HG02938 (cell line): ENCODE results near the gene MAST2.
"Not testable (repeated sequence)": the region's sequence is repeated elsewhere in the genome, so short reads cannot be mapped to it uniquely, and the experiment has no call there.

Experiments
- ATAC-seq: cut with Tn5 transposase; IDR thresholded peaks from one replicate; pipeline ENCODE4 v1.9.1; 2021; ENCODE audit warnings: mild to moderate bottlenecking, moderate library complexity; ENCODE audit not compliant: unreplicated experiment

MAST2 gene

DNA sequence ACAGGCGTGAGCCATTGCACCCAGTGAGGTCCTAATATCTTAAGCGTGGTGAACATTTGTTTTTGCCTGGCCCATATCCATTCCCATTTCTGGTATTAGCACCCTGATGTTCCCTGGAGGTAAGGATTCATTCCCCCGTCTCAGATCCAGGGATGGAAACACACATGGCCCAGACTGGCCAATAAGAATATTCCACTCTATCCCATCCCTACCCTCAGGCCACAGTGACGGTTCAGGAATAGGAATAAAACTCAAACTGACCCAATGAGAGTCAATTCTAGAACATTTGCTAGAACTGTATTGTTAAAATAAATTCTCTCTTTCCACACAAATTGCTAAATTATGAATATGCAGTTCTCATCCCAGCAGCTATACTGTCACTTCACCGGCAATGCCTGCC lies 252.9 kb downstream of the MAST2 start:
- ATAC-seq: no peak

DNA sequence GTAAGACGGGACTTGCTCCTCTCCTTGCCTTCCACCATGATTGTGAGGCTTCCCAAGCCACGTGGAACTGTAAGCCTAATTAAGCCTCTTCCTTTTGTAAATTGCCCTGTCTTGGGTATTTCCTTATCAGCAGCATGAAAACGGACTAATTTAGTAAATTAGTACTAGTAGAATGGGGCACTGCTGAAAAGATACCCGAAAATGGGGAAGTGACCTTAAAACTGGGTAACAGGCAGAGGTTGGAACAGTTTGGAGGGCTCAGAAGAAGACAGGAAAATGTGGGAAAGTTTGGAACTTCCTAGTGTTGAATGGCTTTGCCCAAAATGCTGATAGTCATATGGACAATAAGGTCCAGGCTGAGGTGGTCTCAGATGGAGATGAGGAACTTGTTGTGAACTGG lies 253.8 kb downstream of the MAST2 start:
- ATAC-seq: not testable (repeated sequence)

DNA sequence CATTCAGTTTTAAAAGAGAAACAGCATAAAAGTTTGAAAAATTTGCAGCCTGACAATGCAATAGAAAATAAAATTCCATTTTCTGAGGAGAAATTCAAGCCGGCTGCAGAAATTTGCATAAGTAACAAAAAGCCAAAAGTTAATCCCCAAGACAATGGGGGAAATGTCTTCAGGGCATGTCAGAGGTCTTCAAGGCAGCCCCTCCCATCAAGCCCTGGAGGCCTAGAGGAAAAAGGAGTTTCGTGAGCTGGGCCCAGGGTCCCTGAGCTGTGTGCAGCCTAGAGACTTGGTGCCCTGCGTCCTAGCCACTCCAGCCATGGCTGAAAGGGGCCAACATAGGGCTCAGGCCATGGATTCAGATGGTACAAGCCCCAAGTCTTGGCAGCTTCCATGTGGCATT lies 254.4 kb downstream of the MAST2 start:
- no peak for ATAC-seq

DNA sequence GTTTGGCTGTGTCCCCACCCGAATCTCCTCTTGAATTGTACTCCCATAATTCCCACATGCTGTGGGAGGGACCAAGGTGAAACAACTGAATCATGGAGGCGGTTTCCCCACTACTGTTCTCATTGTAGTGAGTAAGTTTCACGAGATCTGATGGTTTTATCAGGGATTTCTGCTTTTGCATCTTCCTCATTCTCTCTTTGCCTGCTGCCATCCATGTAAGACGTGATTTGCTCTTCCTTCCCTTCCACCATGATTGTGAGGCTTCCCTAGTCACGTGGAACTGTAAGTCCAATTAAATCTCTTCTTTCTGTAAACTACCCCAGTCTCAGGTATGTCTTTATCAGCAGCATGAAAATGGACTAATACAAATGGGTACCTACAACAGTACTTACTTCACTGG lies 255.5 kb downstream of the MAST2 start:
- ATAC-seq: no peak

DNA sequence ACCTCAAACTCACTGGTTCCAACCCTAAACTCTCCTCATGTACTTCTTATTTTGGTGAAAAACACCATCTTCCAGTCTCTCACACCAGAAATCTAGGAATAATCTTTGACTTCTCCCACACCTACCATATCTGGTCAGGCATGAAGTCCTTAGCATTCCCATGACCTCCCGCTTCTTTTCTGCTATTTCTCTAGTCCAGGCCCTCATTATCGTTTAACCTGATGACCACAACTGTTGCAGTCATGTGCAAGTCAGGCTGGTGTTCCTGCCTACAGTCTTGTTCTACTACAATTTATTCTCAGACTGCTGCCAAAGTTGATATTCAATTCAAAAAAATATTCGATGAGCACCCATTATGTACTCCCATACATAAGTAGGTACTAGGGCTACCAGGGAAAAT lies 257.7 kb downstream of the MAST2 start:
- no peak for ATAC-seq

DNA sequence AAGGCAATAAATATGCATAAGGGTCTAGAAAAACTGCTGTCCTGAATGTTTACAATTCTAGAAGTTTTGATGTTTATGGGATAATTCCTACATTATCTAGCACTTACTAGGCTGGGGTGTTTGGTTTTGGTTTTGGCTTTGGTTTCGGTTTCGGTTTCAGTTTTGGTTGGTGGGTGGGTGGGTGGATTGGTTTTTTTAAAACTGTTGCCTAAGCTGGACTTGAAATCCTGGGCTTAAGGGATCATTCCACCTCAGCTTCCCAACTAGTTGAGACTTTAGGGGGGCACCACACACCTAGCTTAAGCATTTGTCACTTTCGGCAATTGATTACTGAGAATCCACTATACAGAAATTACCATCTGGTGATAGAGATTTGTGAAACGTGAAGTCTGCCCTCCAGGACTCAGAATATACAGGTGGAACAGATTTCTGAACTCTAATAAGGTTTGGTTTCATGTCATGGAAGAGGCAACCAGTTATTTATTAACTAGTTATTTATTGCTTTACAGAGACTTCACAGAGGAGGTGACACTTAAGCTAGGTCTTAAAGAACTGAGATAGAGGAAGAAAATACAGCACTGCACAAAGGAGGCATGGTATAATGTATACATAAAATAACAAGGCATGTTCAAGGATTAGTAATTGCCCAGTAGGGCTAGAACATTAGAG lies 259.4 kb downstream of the MAST2 start:
- ATAC-seq: no peak

DNA sequence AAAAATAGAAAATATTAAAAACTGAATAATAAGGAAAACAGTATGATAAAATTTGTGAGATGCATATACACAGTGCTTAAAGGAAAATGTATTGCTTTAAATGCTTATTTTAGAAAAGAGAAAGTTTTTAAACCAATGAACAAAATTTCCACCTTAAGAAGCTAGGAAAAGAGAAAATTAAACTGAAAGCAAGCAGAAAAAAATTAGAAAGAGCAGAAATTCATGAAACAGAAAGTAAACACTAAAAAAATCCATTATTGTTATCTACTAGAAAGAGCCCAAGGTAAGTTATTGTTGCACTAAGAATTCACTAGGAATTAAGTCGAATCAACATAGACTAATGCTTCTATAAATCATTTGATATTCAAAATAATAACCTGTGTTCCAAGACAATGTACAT lies 261.3 kb downstream of the MAST2 start:
- ATAC-seq: no peak

DNA sequence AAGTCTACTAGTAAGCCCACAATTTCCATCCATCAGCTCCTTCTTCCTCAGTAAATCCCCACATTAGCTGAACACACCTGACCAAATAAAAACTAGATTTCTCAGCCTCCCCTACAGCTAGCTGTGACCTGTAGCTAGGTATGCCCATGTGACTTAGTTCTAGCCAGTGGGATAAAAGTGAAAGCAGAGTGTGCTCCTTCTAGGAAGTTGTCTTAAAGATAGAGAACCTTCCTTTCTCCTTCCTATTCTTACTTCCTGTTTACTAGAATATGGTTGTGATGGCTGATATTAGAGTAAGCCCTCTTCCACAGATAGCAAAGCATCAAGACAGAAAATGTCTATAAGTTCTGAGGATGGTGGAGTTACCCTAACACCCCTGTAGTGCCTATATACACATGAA lies 262.0 kb downstream of the MAST2 start:
- no peak for ATAC-seq

DNA sequence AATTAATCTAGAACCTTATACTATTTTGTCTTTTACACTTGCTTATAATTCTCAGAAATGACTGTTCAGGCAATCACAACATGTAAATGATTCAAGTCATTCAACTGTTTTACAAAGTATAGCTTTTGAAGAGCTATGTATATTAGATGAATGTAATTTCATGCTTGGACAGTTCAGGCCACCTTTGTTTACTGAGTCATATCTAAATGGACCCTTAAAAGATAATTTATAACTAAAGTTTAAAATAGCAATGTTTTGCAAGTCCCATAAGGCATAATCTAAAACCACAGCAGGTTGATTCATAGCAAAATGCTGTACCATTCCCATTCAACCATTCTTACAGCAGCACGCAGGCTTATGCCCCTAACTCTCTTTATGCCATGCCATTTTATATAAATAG lies 264.2 kb downstream of the MAST2 start:
- ATAC-seq: no peak

DNA sequence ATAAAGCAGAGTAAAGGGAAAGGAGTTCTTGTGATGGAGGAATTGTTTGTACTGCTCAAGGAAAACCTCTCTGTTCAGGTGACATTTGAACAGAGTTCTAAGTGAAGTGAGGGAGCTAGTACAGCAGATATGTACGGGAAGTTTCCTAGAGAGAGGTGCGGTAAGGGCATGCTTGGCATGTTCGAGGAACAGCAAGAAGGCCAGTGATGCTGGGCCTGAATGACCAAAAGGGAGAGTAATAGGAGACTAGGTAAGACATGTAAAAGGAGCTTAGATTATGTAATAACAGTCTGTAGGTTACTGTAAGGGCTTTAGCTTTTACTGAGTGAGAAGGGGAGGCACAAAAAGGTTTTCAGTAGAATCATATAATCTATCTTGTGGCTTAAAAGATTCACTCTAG lies 265.1 kb downstream of the MAST2 start:
- no peak for ATAC-seq

DNA sequence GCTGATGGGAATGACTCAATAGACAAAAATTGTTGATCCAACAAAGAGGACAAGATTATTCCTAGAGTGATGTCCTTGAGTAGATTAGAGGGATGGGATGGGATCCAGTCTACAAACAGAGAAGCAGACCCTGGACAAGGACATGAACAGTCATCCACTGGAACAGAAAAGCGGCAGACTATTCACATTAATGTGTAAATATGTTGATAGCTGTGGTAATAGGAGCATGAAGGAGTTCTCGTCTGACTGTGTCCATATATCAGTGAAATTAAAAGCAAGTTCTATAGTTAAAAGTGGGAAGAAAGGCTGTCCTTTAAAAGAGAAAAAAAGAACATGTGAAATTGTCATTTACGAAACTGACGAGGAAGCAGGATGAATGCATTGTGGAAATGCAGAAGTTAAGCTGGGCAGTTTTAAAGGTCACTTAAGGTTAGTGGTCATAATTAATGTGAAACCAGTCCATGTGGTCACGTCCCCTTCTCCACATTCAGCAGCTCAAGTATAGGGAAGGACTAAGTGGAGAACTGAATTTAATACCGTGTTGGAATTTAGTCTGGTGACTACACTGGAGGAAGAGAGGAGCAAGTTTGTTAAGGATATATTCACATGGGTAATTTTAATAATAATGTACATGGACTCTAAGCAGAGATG lies 266.9 kb downstream of the MAST2 start:
- no peak for ATAC-seq

DNA sequence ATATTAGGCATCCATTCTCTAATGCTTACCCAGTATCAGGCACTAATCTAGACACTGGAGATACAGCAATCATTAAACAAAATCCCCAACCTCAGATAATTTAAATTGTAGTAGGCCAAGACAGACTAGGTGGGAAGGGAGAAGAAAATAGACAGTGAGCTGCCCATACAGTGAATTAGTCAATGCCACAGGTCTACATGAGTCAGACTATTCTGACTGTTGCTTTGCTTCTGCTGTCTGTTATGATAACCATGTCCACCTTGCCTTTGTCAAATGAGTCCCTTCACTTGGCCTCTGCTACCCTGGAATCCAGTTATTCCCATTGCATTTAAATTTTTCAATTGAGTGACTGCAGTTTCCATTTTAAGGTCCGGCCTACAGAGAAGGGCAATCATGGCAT lies 269.6 kb downstream of the MAST2 start:
- no peak for ATAC-seq

DNA sequence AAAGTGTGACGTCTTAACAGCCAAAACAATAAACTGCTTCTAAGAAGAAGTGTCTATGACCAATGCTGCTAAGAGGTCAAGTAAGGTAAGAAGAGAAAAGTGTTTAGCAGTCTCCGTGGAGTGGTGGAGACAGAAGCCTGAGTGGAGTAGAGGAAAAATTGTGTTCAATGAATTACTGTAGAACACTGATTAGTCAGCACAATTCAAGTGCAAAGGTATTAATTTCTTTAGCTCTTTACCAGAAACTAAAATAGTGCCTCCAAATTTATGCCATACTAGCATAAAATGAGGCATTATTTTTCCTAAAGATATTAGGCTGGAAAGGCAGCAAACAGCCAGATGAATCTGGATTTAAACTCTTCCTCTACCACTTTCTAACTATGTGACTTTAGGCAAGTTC lies 272.9 kb downstream of the MAST2 start:
- no peak for ATAC-seq

DNA sequence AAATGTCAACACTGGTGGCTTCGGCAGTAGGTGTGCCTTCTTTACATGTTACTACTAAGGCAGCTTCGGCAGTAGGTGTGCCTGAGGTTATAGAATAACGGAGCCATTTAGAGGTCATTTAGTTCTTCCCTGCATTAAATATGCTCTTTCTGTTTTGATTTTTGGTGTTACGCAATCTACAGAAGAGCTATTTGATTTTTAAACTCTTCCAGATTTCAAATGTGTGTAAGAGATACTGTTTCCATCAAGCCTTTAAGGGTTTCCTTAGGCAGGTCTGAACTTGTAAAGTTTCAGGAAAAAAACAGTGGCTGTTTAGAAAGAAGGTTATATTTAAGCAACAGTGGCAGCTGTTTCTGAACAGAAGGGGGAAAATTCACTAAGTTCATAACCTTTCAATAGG lies 274.2 kb downstream of the MAST2 start:
- no peak for ATAC-seq

DNA sequence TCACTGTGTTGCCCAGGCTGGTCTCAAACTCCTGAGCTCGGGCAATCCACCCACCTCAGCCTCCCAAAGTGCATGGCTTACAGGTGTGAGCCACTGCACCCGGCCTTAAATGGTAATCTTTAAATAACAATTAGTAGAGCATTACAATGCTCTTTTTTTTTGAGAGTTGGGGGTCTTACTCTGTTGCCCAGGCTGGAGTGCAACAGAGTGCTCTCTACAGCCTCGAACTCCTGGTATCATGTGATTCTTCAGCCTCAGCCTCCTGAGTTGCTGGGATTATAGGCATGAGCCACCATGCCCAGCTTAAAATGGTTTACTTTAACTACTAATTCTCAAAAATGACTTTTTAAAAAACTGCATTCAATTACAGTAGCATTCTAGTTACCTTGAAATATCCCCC lies 276.8 kb downstream of the MAST2 start:
- ATAC-seq: no peak

DNA sequence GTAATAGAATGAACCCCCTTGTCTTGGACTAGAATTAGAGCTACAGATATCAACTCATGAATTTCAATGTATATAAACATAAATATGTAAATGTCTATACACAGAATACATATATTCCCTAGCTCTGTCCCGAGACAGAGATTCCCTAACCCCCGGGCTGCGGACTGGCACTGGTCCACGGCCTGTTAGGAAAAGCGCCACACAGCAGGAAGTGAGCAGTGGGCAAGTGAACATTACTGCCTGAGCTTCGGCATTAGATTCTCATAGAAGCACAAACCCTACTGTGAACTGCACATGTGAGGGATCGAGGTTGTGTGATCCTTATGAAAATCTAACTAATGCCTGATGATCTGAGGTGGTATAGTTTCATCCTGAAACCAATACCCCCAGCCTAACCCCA lies 277.8 kb downstream of the MAST2 start:
- ATAC-seq: no peak

DNA sequence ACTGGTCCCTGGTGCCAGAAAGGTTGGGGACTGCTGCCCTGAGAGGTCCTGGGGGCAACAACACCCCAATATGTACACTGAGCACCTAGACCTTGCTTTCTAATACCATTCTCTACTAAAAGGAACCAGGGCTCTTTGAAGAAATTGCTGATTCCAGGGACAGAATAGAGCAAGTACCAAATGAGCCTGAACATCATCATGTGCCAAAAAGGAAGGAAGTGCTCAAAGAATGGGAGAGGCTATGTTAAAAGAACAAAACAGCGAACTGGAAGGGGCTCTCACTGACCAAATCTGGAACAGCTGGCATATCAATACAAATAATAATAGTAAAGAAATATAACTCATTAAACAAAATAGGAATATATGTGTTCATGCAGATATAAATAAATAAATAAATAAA lies 278.2 kb downstream of the MAST2 start:
- ATAC-seq: no peak

DNA sequence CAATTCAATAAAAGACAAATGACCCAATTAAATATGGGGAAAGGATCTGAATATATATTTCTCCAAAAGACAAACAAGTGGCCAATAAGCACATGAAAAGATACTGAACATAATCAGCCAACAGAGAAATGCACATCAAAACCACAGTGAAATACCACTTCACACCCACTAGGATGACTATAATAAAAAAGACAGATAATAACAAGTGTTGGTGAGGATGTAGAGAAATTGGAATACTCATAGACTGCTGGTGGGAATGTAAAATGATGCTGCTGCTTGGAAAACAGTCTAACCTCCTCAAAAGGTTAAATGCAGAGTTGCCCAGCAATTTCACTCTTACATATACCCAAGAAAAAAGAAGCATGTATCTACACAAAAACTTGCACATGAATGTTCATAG lies 280.2 kb downstream of the MAST2 start:
- ATAC-seq: no peak

DNA sequence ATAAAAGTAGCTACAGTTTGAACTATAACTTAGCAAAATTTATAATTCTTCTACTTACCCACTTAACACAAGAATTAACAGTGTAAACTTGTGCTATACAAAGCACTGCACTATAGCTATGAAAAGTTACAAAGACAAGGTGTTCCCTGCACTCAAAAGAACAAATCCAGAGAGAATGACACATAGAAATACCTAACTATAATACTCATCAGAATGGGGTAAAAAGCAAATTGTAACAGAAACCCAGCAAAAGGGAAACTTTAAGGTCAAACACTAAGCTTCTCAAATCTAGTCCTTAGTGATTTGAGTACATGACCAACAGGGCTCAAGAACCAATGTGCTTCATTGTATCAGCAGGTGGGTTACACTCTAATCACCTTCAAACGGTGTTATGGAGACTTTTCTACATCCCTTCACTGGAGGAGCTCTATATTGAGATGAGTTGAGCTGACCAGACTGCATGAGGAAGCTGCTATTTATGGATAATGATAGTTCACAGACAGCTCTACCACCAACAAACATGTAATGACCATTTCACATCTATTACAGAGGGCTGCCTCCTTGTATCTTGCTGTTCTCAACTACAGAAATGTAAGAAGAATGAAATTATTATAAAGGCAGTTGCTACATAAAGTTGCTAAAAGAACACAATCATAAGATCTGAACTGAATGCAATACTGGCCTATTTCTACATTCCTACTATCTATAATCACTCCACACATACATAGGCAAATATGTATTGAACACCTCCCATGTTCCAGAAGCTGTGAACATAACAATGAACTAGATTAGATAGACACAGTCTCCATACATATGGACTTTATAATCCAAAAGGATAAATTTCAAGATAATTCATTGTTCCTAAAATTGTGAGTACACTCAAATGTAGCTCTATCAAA lies 281.4 kb downstream of the MAST2 start:
- no peak for ATAC-seq
